Endodermal cell (in vitro differentiated cells): ENCODE results near the gene CHI3L2. TPM values are rescaled to one million over a fixed set of nuclear protein-coding genes. Genes with fewer than 3 reads are reported as not detected.

Source experiments
- DNase-seq: peaks from one replicate; pipeline ENCODE4 v3.0.0-alpha.2; 2017
- H3K27ac ChIP-seq: 2 replicates; pipeline ENCODE4 v1.5.1; 2013; ENCODE audit warnings: mild to moderate bottlenecking, low read depth, low read length, moderate library complexity
- H3K27me3 ChIP-seq: 2 replicates; pipeline ENCODE4 v1.6.1; 2013; ENCODE audit warnings: mild to moderate bottlenecking, low read length, moderate library complexity; ENCODE audit not compliant: insufficient read depth, control insufficient read depth, poor library complexity, severe bottlenecking
- H3K36me3 ChIP-seq: 2 replicates; pipeline ENCODE4 v1.7.0; 2013; ENCODE audit warnings: mild to moderate bottlenecking, low read length, moderate library complexity; ENCODE audit not compliant: control insufficient read depth, insufficient read depth
- H3K4me1 ChIP-seq: one replicate; pipeline ENCODE4 v1.7.0; 2013; ENCODE audit warnings: low read length; ENCODE audit not compliant: control insufficient read depth, insufficient read depth
- H3K4me3 ChIP-seq: 2 replicates; pipeline ENCODE4 v1.5.1; 2013; ENCODE audit warnings: mild to moderate bottlenecking, low read length, moderate library complexity
- H3K9ac ChIP-seq: 2 replicates; pipeline ENCODE4 v1.6.1; 2013; ENCODE audit warnings: mild to moderate bottlenecking, low read length, moderate library complexity; ENCODE audit not compliant: poor library complexity, severe bottlenecking; ENCODE audit errors: extremely low read depth
- H3K9me3 ChIP-seq: 2 replicates; pipeline ENCODE4 v1.6.1; 2013; ENCODE audit warnings: mild to moderate bottlenecking, low read length, moderate library complexity; ENCODE audit not compliant: control insufficient read depth
- H3K27ac Mint-ChIP-seq: 2 replicates; pipeline ENCODE4 v1.8.0; 2020; ENCODE audit warnings: mixed read lengths
- H3K27me3 Mint-ChIP-seq: 2 replicates; pipeline ENCODE4 v1.8.0; 2021; ENCODE audit warnings: mild to moderate bottlenecking, mixed read lengths; ENCODE audit not compliant: insufficient read depth
- H3K36me3 Mint-ChIP-seq: 2 replicates; pipeline ENCODE4 v1.8.0; 2020; ENCODE audit warnings: low read depth, mixed read lengths
- H3K4me1 Mint-ChIP-seq: 2 replicates; pipeline ENCODE4 v1.8.0; 2020; ENCODE audit warnings: mixed read lengths
- H3K4me3 Mint-ChIP-seq: 2 replicates; pipeline ENCODE4 v1.8.0; 2020; ENCODE audit warnings: mild to moderate bottlenecking, moderate library complexity, mixed read lengths
- H3K9me3 Mint-ChIP-seq: 2 replicates; pipeline ENCODE4 v1.8.0; 2020; ENCODE audit warnings: mild to moderate bottlenecking, mixed read lengths
- WGBS, 2 experiments: methylation state at CpG; one replicate each; pipeline versions ENCODE4 v1.1.5 to v1.1.7; 2013; ENCODE audit warnings: missing lambda C conversion rate in 2 of 2, mixed read lengths in 1 of 2; ENCODE audit not compliant: insufficient coverage in 1 of 2, insufficient read length in 1 of 2; 5-methylcytosine and 5-hydroxymethylcytosine counted together
- total RNA-seq, 2 donors: library from RNA; stranded (reverse); fragmentation: NEBNext Ultra II Directional in 1 of 2; extraction: Animal tissue kit (Norgen Biotek cat#: 25700) in 1 of 2; gene quantifications; 2 replicates in 1 of 2; 3 replicates in 1 of 2; pipeline ENCODE4 v1.2.1, GENCODE V29; 2021
- TF ChIP-seq, protein P1 (sequence below): fragments of 200-600 bp; sonication (generic); conservative IDR thresholded peaks from 2 replicates; pipeline ENCODE4 v1.5.0; 2021; ENCODE audit warnings: antibody characterized with exemption, mild to moderate bottlenecking

The CHI3L2 gene
- total RNA-seq, 2 donors from 2014 or later: not detected

- H3K4me1 Mint-ChIP-seq: peaks cover 75% of the 10 kb centered on the region
- Histone ChIP-seq H3K27ac (no peak overlapping the region), H3K4me1 (peaks cover 24% of the 10 kb centered on the region), H3K27me3 (no peaks in the 10 kb centered on the region), H3K9ac (no peak overlapping the region), H3K9me3 (no peaks in the 10 kb centered on the region), H3K36me3 (no peaks in the 10 kb centered on the region), H3K4me3 (no peak overlapping the region)
- H3K27me3 Mint-ChIP-seq: no peaks in the 10 kb centered on the region
- DNase-seq: no peak
- H3K9me3 Mint-ChIP-seq: no peaks in the 10 kb centered on the region
- H3K27ac Mint-ChIP-seq: no peak overlapping the region
- TF ChIP-seq, protein P1, sequence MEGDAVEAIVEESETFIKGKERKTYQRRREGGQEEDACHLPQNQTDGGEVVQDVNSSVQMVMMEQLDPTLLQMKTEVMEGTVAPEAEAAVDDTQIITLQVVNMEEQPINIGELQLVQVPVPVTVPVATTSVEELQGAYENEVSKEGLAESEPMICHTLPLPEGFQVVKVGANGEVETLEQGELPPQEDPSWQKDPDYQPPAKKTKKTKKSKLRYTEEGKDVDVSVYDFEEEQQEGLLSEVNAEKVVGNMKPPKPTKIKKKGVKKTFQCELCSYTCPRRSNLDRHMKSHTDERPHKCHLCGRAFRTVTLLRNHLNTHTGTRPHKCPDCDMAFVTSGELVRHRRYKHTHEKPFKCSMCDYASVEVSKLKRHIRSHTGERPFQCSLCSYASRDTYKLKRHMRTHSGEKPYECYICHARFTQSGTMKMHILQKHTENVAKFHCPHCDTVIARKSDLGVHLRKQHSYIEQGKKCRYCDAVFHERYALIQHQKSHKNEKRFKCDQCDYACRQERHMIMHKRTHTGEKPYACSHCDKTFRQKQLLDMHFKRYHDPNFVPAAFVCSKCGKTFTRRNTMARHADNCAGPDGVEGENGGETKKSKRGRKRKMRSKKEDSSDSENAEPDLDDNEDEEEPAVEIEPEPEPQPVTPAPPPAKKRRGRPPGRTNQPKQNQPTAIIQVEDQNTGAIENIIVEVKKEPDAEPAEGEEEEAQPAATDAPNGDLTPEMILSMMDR: no peak
- H3K4me3 Mint-ChIP-seq: no peak overlapping the region
- 75 to 76% methylated on average over 4 to 5 of the region's 5 CpGs for WGBS, 2 experiments
- H3K36me3 Mint-ChIP-seq: no peaks in the 10 kb centered on the region
Measured at GRCh38 chr1:111217183-111217910, 10.2 kb upstream of the CHI3L2 start.

GRCh38 chr1:111218701-111219556 is 8.6 kb upstream of the CHI3L2 start:
- Mint-ChIP-seq H3K9me3 (no peaks in the 10 kb centered on the region), H3K4me1 (peaks cover 69% of the 10 kb centered on the region), H3K27me3 (no peaks in the 10 kb centered on the region), H3K4me3 (no peak overlapping the region), H3K36me3 (no peaks in the 10 kb centered on the region), H3K27ac (peak overlapping the region; percentile 86)
- 84 to 85% methylated on average over 2 to 8 of the region's 8 CpGs for WGBS, 2 experiments
- Histone ChIP-seq H3K9ac (no peak overlapping the region), H3K4me1 (peaks cover 16% of the 10 kb centered on the region), H3K9me3 (no peaks in the 10 kb centered on the region), H3K27ac (peak overlapping the region; percentile 78), H3K36me3 (no peaks in the 10 kb centered on the region), H3K27me3 (no peaks in the 10 kb centered on the region), H3K4me3 (no peak overlapping the region)
- TF ChIP-seq, protein P1: no peak
- DNase-seq: peak; percentile 55

- Mint-ChIP-seq H3K36me3 (no peaks in the 10 kb centered on the region), H3K4me3 (no peak overlapping the region), H3K27me3 (no peaks in the 10 kb centered on the region), H3K9me3 (no peaks in the 10 kb centered on the region), H3K27ac (peak overlapping the region; percentile 86), H3K4me1 (peaks cover 61% of the 10 kb centered on the region)
- Histone ChIP-seq H3K4me3 (no peak overlapping the region), H3K4me1 (peaks cover 9% of the 10 kb centered on the region), H3K27me3 (no peaks in the 10 kb centered on the region), H3K27ac (peak overlapping the region; percentile 78), H3K36me3 (no peaks in the 10 kb centered on the region), H3K9me3 (no peaks in the 10 kb centered on the region), H3K9ac (no peak overlapping the region)
- 47 to 50% methylated on average over 2 to 5 of the region's 5 CpGs for WGBS, 2 experiments
- TF ChIP-seq, protein P1: no peak
- DNase-seq: peak; percentile 78
Measured at GRCh38 chr1:111219557-111220286, 7.8 kb upstream of the CHI3L2 start.
